ENCODE measurements around the gene STRBP. TPM values are rescaled to one million over a fixed set of nuclear protein-coding genes. Genes with fewer than 3 reads are reported as not detected.

The STRBP gene
- total RNA-seq, 1 donor from 2014 or later = 45.4 TPM

GRCh38 chr9:123080444-123080843 lies 187.9 kb downstream of the STRBP start:
- DNase-seq (ENCODE audit: low spot score) = no peak
- TF ChIP-seq, protein P1, sequence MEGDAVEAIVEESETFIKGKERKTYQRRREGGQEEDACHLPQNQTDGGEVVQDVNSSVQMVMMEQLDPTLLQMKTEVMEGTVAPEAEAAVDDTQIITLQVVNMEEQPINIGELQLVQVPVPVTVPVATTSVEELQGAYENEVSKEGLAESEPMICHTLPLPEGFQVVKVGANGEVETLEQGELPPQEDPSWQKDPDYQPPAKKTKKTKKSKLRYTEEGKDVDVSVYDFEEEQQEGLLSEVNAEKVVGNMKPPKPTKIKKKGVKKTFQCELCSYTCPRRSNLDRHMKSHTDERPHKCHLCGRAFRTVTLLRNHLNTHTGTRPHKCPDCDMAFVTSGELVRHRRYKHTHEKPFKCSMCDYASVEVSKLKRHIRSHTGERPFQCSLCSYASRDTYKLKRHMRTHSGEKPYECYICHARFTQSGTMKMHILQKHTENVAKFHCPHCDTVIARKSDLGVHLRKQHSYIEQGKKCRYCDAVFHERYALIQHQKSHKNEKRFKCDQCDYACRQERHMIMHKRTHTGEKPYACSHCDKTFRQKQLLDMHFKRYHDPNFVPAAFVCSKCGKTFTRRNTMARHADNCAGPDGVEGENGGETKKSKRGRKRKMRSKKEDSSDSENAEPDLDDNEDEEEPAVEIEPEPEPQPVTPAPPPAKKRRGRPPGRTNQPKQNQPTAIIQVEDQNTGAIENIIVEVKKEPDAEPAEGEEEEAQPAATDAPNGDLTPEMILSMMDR (IDR thresholded peaks at IDR 0.05; ENCODE audit: unreplicated experiment) = no peak
- Mint-ChIP-seq H3K9me3 (ENCODE audit: unreplicated experiment) (no peaks in the 10 kb centered on the region), H3K27me3 (ENCODE audit: unreplicated experiment) (peaks cover 6% of the 10 kb centered on the region), H3K36me3 (ENCODE audit: low read depth, unreplicated experiment) (peaks cover 26% of the 10 kb centered on the region), H3K27ac (ENCODE audit: unreplicated experiment) (no peak overlapping the region), H3K4me3 (ENCODE audit: unreplicated experiment) (no peak overlapping the region), H3K4me1 (ENCODE audit: unreplicated experiment) (peaks cover 20% of the 10 kb centered on the region)

- Mint-ChIP-seq H3K27me3 (ENCODE audit: unreplicated experiment) (peaks cover 4% of the 10 kb centered on the region), H3K4me1 (ENCODE audit: unreplicated experiment) (peaks cover 23% of the 10 kb centered on the region), H3K9me3 (ENCODE audit: unreplicated experiment) (no peaks in the 10 kb centered on the region), H3K36me3 (ENCODE audit: low read depth, unreplicated experiment) (peaks cover 18% of the 10 kb centered on the region), H3K4me3 (ENCODE audit: unreplicated experiment) (no peak overlapping the region), H3K27ac (ENCODE audit: unreplicated experiment) (no peak overlapping the region)
- TF ChIP-seq, protein P1 (IDR thresholded peaks at IDR 0.05; ENCODE audit: unreplicated experiment) = no peak
- no peak for DNase-seq (ENCODE audit: low spot score)
Observed at GRCh38 chr9:123074628-123075027, 193.8 kb downstream of the STRBP start.

DNA sequence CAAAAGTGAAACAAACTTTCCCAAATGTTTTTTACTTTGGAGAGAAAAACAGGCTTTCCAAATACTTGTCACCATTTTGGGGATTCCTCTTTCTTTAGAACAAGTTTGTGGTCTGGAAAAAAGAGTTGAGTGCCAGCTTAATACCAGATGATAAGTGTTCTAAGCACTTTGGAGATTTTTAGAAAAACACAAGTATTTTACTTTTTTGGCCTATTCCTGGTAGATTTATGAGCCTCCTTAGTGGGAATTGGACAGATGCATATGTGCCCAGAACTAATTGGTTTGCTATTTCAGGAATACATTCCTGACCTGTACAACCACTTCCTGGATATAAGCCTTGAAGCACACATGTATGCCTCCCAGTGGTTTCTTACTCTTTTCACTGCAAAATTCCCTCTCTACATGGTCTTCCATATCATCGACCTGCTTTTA lies 194.4 kb downstream of the STRBP start:
- H3K9me3 Mint-ChIP-seq (ENCODE audit: unreplicated experiment) = no peaks in the 10 kb centered on the region
- no peak for DNase-seq (ENCODE audit: low spot score)
- H3K36me3 Mint-ChIP-seq (ENCODE audit: low read depth, unreplicated experiment) = peaks cover 16% of the 10 kb centered on the region
- TF ChIP-seq, protein P1 (IDR thresholded peaks at IDR 0.05; ENCODE audit: unreplicated experiment) = no peak
- H3K27ac Mint-ChIP-seq (ENCODE audit: unreplicated experiment) = no peak overlapping the region
- peaks cover 22% of the 10 kb centered on the region for H3K4me1 Mint-ChIP-seq (ENCODE audit: unreplicated experiment)
- no peak overlapping the region for H3K4me3 Mint-ChIP-seq (ENCODE audit: unreplicated experiment)
- H3K27me3 Mint-ChIP-seq (ENCODE audit: unreplicated experiment) = no peaks in the 10 kb centered on the region

GRCh38 chr9:123073441-123073840 lies 194.9 kb downstream of the STRBP start:
- no peak for DNase-seq (ENCODE audit: low spot score)
- Mint-ChIP-seq H3K9me3 (ENCODE audit: unreplicated experiment) (no peaks in the 10 kb centered on the region), H3K27me3 (ENCODE audit: unreplicated experiment) (no peaks in the 10 kb centered on the region), H3K27ac (ENCODE audit: unreplicated experiment) (peak overlapping the region; percentile 31), H3K4me3 (ENCODE audit: unreplicated experiment) (no peak overlapping the region), H3K36me3 (ENCODE audit: low read depth, unreplicated experiment) (peaks cover 14% of the 10 kb centered on the region), H3K4me1 (ENCODE audit: unreplicated experiment) (peaks cover 17% of the 10 kb centered on the region)
- TF ChIP-seq, protein P1 (IDR thresholded peaks at IDR 0.05; ENCODE audit: unreplicated experiment) = no peak

GRCh38 chr9:123072407-123072995 lies 195.9 kb downstream of the STRBP start:
- Mint-ChIP-seq H3K4me1 (ENCODE audit: unreplicated experiment) (peaks cover 15% of the 10 kb centered on the region), H3K4me3 (ENCODE audit: unreplicated experiment) (no peak overlapping the region), H3K36me3 (ENCODE audit: low read depth, unreplicated experiment) (peaks cover 15% of the 10 kb centered on the region), H3K27me3 (ENCODE audit: unreplicated experiment) (no peaks in the 10 kb centered on the region), H3K27ac (ENCODE audit: unreplicated experiment) (no peak overlapping the region), H3K9me3 (ENCODE audit: unreplicated experiment) (no peaks in the 10 kb centered on the region)
- no peak for DNase-seq (ENCODE audit: low spot score)
- TF ChIP-seq, protein P1 (IDR thresholded peaks at IDR 0.05; ENCODE audit: unreplicated experiment) = no peak

Other genes starting within 250 kb of the STRBP start
- gene GPR21, start 234.9 kb downstream of the STRBP start, total RNA-seq (ENCODE audit: unreplicated experiment) = 1.8 TPM
- gene CRB2, start 87.6 kb upstream of the STRBP start, total RNA-seq (ENCODE audit: unreplicated experiment) = 0.18 TPM